ENCODE measurements around the gene FOXS1.

FOXS1 gene

GRCh38 chr20:31846793-31847138 is 1.4 kb upstream of the FOXS1 start:
- DNase-seq (ENCODE audit: low read depth), result no peak
- H3K4me3 ChIP-seq (ENCODE audit: low read depth, low read length), result no peak overlapping the region
- TF ChIP-seq CTCF (IDR thresholded peaks at IDR 0.05; ENCODE audit: insufficient read depth, low read depth, low read length, missing control alignments), result no peak

DNA sequence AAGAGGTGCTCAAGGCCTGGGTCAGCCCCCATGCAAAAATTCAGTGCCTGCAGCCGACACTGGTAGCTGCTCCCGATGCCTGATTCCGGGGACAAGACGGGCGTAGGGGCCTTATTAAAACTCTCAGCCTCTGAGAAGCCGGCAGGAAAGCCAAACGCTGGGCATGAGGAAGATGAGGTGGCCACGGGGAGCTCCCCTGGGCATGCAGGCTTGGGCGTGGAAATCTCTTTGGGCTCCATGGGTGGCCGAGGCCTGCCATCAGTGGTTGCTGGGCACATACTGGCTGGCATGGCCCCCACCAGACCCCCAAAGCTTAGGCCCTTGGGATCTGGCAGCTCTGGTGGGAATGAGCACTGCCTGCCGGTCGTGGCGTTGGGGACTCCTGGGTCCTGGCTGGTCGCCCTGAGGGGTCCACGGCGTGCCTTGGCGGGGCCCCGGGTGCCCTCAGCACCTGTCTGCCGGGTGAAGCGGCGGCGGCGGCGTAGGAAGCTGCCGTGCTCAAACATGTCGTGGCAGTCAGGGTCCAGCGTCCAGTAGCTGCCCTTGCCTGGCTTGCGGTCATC is 586 bp downstream of the FOXS1 start:
- no peak overlapping the region for H3K4me3 ChIP-seq (ENCODE audit: low read depth, low read length)
- TF ChIP-seq CTCF (IDR thresholded peaks at IDR 0.05; ENCODE audit: insufficient read depth, low read depth, low read length, missing control alignments), result no peak
- no peak for DNase-seq (ENCODE audit: low read depth)

DNA sequence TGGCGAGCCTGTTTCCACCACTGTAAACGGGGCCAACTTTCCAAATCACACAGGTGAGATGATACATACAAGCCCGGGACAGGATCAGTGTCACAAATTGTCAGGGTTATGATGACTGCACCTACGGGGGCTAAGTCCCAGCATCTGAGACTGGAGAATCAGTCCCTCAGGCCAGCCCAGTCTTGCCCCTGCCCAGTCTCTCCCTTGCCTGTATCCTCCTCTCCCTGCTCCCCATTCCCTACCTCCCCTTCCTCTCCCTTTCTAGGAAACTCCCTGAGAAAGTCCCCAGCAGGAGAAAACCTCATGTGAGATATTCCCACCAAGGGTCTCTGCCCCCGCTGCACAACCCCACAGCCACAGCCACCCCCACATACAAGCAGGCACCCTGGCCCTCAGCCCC is 1.5 kb downstream of the FOXS1 start:
- no peak for TF ChIP-seq CTCF (IDR thresholded peaks at IDR 0.05; ENCODE audit: insufficient read depth, low read depth, low read length, missing control alignments)
- no peak for DNase-seq (ENCODE audit: low read depth)
- no peak overlapping the region for H3K4me3 ChIP-seq (ENCODE audit: low read depth, low read length)

DNA sequence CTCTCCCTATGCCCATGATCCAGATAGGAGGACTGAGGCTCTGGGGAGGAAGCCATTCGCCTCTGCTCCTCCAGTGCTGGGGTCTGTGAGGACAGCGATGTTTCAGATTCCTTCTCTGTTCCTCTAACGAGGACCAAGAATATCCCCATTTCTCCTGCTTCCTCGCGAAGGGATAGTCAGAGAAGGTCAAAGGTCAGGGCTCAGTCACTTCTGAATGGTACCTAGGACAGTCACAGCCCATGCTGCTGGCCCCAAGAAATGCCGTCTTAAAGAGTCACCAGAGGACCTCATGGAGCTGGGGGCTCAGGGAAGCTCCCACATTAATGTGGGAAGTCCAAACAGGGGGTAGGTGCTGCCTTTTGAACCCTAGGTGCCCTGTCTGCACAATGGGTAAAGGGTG is 2.1 kb downstream of the FOXS1 start:
- DNase-seq (ENCODE audit: low read depth), result no peak
- TF ChIP-seq CTCF (IDR thresholded peaks at IDR 0.05; ENCODE audit: insufficient read depth, low read depth, low read length, missing control alignments), result no peak
- no peak overlapping the region for H3K4me3 ChIP-seq (ENCODE audit: low read depth, low read length)

- DNase-seq (ENCODE audit: low read depth), result no peak
- no peak for TF ChIP-seq CTCF (IDR thresholded peaks at IDR 0.05; ENCODE audit: insufficient read depth, low read depth, low read length, missing control alignments)
- no peak overlapping the region for H3K4me3 ChIP-seq (ENCODE audit: low read depth, low read length)
Observed at GRCh38 chr20:31842471-31843157, 2.8 kb downstream of the FOXS1 start.

- no peak for TF ChIP-seq CTCF (IDR thresholded peaks at IDR 0.05; ENCODE audit: insufficient read depth, low read depth, low read length, missing control alignments)
- DNase-seq (ENCODE audit: low read depth), result no peak
- no peak overlapping the region for H3K4me3 ChIP-seq (ENCODE audit: low read depth, low read length)
Observed at GRCh38 chr20:31841928-31842327, 3.5 kb downstream of the FOXS1 start.

Measured in GM12865 (cell line).